Measurements from ENCODE around the gene PLEKHH2. TPM values are rescaled to one million over a fixed set of nuclear protein-coding genes. Genes with fewer than 3 reads are reported as not detected.

The PLEKHH2 gene
- total and polyA plus RNA-seq, 2 of the 13 experiments (the other 11 are each of a cell fraction or from before 2014, with no cell fraction given), result 1.1 to 3.0 TPM

- no peak for TF ChIP-seq ZNF510 (CRISPR knock-in tag; IDR thresholded peaks at IDR 0.05; ENCODE audit: low read depth)
- no peak for TF ChIP-seq HMG20A (CRISPR knock-in tag; IDR thresholded peaks at IDR 0.05; ENCODE audit: borderline replicate concordance)
- TF ChIP-seq ZNF766 (CRISPR knock-in tag; IDR thresholded peaks at IDR 0.05; ENCODE audit: borderline replicate concordance), result no peak
- TF ChIP-seq ZSCAN20 (CRISPR knock-in tag; IDR thresholded peaks at IDR 0.05; ENCODE audit: borderline replicate concordance), result no peak
- no peak for TF ChIP-seq PHB2 (IDR thresholded peaks at IDR 0.05; ENCODE audit: partially characterized antibody)
- TF ChIP-seq, protein P1, sequence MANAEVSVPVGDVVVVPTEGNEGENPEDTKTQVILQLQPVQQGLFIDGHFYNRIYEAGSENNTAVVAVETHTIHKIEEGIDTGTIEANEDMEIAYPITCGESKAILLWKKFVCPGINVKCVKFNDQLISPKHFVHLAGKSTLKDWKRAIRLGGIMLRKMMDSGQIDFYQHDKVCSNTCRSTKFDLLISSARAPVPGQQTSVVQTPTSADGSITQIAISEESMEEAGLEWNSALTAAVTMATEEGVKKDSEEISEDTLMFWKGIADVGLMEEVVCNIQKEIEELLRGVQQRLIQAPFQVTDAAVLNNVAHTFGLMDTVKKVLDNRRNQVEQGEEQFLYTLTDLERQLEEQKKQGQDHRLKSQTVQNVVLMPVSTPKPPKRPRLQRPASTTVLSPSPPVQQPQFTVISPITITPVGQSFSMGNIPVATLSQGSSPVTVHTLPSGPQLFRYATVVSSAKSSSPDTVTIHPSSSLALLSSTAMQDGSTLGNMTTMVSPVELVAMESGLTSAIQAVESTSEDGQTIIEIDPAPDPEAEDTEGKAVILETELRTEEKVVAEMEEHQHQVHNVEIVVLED (CRISPR knock-in tag; IDR thresholded peaks at IDR 0.05; ENCODE audit: borderline replicate concordance), result no peak
- no peak for TF ChIP-seq MNT (IDR thresholded peaks at IDR 0.05)
- TF ChIP-seq ZNF512B (CRISPR knock-in tag; IDR thresholded peaks at IDR 0.05; ENCODE audit: borderline replicate concordance), result no peak
- TF ChIP-seq, protein P2, sequence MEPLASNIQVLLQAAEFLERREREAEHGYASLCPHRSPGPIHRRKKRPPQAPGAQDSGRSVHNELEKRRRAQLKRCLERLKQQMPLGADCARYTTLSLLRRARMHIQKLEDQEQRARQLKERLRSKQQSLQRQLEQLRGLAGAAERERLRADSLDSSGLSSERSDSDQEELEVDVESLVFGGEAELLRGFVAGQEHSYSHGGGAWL (CRISPR knock-in tag; IDR thresholded peaks at IDR 0.05), result no peak
- TF ChIP-seq, protein P3, sequence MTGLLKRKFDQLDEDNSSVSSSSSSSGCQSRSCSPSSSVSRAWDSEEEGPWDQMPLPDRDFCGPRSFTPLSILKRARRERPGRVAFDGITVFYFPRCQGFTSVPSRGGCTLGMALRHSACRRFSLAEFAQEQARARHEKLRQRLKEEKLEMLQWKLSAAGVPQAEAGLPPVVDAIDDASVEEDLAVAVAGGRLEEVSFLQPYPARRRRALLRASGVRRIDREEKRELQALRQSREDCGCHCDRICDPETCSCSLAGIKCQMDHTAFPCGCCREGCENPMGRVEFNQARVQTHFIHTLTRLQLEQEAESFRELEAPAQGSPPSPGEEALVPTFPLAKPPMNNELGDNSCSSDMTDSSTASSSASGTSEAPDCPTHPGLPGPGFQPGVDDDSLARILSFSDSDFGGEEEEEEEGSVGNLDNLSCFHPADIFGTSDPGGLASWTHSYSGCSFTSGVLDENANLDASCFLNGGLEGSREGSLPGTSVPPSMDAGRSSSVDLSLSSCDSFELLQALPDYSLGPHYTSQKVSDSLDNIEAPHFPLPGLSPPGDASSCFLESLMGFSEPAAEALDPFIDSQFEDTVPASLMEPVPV (CRISPR knock-in tag; IDR thresholded peaks at IDR 0.05), result no peak
Measured at GRCh38 chr2:43708891-43709290, 71.8 kb downstream of the PLEKHH2 start (continued).
